Measurements from ENCODE around the gene TNS3.

- TF ChIP-seq USF1 (IDR thresholded peaks at IDR 0.05; ENCODE audit: borderline replicate concordance, low read depth) (no peak), CTCF (IDR thresholded peaks at IDR 0.05) (no peak), FOXM1 (IDR thresholded peaks at IDR 0.05; ENCODE audit: low read depth) (no peak), NFIC (IDR thresholded peaks at IDR 0.05; ENCODE audit: borderline replicate concordance) (no peak), TAF1 (IDR thresholded peaks at IDR 0.05; ENCODE audit: borderline replicate concordance, low read depth, low read length) (no peak)
Measured at GRCh38 chr7:47465191-47465590, 116.7 kb downstream of the TNS3 start.

All from SK-N-SH (cell line).